K562 (cell line): Measurements from ENCODE around the gene CEACAM18. TPM values are rescaled to one million over a fixed set of nuclear protein-coding genes. Genes with fewer than 3 reads are reported as not detected.

Experiments
- RCOR1 ChIP-seq, 2 experiments: IDR thresholded peaks; 2 replicates each; pipeline ENCODE4 v1.6.1; 2012; ENCODE audit warnings: low read depth in 2 of 2, low read length in 2 of 2, borderline replicate concordance in 1 of 2, improper control_type of control experiment in 1 of 2
- ZNF511 ChIP-seq: sonication (generic); formaldehyde crosslinking; IDR thresholded peaks from 2 replicates; pipeline ENCODE4 v1.8.0; 2022; ENCODE audit warnings: mild to moderate bottlenecking, missing genetic modification reagents
- polyA plus RNA-seq, 8 experiments: library from polyadenylated mRNA; depleted of rRNA in 4 of 8; stranded (reverse) in 5 of 8; unstranded in 3 of 8; fragments of >200 nt; fragmentation: Nextera tagmentation in 2 of 8; fragmentation: Illumina TruSeq in 1 of 8; extraction: Ambion mirVana in 2 of 8; extraction: Trizol in 1 of 8; gene quantifications; 2 replicates each; pipeline versions ENCODE4 v1.2.1 to v1.2.3, GENCODE V29; 2011 to 2014; ENCODE audit warnings: inconsistent platforms in 1 of 8, missing spikeins in 1 of 8
- total RNA-seq, 7 experiments: library from RNA; depleted of rRNA in 6 of 7; stranded (reverse); fragments of >200 nt in 6 of 7; fragmentation: Illumina TruSeq in 2 of 7; extraction: Trizol in 2 of 7; gene quantifications; 2 replicates each; pipeline versions ENCODE4 v1.2.1 to v1.2.3, GENCODE V29; 2011 to 2021; ENCODE audit warnings: low replicate concordance in 1 of 7
- TF ChIP-seq, protein P1 (sequence below): fragments of 250-450 bp; sonication (Bioruptor Pico); IDR thresholded peaks from 2 replicates; pipeline ENCODE4 v1.4.0; 2020
- TF ChIP-seq, protein P2 (sequence below): sonication (generic); formaldehyde crosslinking; IDR thresholded peaks from 2 replicates; pipeline ENCODE4 v1.8.0; 2022; ENCODE audit warnings: mild to moderate bottlenecking, low read depth, missing genetic modification reagents

Gene CEACAM18
- total and polyA plus RNA-seq, 9 of the 15 experiments (the other 6 are each of a cell fraction or from before 2014, with no cell fraction given) = 0.08 to 0.24 (median 0.15) TPM; not detected in 3

- 0 out of 4 replicates have a peak, but pooled peaks of 1 of the 2 experiments have one; percentile 35 for TF ChIP-seq RCOR1 (IDR thresholded peaks at IDR 0.05; ENCODE audit: borderline replicate concordance in 1 of 2, low read depth in 2 of 2, low read length in 2 of 2)
- TF ChIP-seq, protein P1, sequence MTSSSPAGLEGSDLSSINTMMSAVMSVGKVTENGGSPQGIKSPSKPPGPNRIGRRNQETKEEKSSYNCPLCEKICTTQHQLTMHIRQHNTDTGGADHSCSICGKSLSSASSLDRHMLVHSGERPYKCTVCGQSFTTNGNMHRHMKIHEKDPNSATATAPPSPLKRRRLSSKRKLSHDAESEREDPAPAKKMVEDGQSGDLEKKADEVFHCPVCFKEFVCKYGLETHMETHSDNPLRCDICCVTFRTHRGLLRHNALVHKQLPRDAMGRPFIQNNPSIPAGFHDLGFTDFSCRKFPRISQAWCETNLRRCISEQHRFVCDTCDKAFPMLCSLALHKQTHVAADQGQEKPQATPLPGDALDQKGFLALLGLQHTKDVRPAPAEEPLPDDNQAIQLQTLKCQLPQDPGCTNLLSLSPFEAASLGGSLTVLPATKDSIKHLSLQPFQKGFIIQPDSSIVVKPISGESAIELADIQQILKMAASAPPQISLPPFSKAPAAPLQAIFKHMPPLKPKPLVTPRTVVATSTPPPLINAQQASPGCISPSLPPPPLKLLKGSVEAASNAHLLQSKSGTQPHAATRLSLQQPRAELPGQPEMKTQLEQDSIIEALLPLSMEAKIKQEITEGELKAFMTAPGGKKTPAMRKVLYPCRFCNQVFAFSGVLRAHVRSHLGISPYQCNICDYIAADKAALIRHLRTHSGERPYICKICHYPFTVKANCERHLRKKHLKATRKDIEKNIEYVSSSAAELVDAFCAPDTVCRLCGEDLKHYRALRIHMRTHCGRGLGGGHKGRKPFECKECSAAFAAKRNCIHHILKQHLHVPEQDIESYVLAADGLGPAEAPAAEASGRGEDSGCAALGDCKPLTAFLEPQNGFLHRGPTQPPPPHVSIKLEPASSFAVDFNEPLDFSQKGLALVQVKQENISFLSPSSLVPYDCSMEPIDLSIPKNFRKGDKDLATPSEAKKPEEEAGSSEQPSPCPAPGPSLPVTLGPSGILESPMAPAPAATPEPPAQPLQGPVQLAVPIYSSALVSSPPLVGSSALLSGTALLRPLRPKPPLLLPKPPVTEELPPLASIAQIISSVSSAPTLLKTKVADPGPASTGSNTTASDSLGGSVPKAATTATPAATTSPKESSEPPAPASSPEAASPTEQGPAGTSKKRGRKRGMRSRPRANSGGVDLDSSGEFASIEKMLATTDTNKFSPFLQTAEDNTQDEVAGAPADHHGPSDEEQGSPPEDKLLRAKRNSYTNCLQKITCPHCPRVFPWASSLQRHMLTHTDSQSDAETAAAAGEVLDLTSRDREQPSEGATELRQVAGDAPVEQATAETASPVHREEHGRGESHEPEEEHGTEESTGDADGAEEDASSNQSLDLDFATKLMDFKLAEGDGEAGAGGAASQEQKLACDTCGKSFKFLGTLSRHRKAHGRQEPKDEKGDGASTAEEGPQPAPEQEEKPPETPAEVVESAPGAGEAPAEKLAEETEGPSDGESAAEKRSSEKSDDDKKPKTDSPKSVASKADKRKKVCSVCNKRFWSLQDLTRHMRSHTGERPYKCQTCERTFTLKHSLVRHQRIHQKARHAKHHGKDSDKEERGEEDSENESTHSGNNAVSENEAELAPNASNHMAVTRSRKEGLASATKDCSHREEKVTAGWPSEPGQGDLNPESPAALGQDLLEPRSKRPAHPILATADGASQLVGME (CRISPR knock-in tag) = no peak
- TF ChIP-seq ZNF511 = 0 out of 2 replicates have a peak, but pooled peaks have one; percentile 34
- TF ChIP-seq, protein P2, sequence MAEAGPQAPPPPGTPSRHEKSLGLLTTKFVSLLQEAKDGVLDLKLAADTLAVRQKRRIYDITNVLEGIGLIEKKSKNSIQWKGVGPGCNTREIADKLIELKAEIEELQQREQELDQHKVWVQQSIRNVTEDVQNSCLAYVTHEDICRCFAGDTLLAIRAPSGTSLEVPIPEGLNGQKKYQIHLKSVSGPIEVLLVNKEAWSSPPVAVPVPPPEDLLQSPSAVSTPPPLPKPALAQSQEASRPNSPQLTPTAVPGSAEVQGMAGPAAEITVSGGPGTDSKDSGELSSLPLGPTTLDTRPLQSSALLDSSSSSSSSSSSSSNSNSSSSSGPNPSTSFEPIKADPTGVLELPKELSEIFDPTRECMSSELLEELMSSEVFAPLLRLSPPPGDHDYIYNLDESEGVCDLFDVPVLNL = no peak
Observed at GRCh38 chr19:51479531-51480331, 1.4 kb downstream of the CEACAM18 start (continued).
